HL-60 (cell line): ENCODE data around the gene VRK2.
A peak's percentile ranks its signal among the peaks of the same experiment; 100 is the strongest.

ENCODE experiments used
- DNase-seq, 2 experiments: peaks; one replicate each; pipeline ENCODE4 v3.0.0-alpha.2; 2010 to 2020; ENCODE audit warnings: low read depth in 1 of 2, low spot score in 1 of 2
- H3K27ac ChIP-seq: fragments of 250-450 bp; sonication (Bioruptor Pico); replicated peaks from 2 replicates; pipeline ENCODE4 v1.5.1; 2020; ENCODE audit warnings: mild to moderate bottlenecking, moderate library complexity
- H3K27me3 ChIP-seq: fragments of 250-450 bp; sonication (Bioruptor Pico); 2 replicates; pipeline ENCODE4 v1.5.1; 2021; ENCODE audit warnings: mild to moderate bottlenecking, moderate library complexity; ENCODE audit not compliant: insufficient read depth, poor library complexity, severe bottlenecking
- H3K4me3 ChIP-seq: replicated peaks from 2 replicates; pipeline ENCODE4 v1.5.1; 2011; ENCODE audit warnings: mild to moderate bottlenecking, control low read depth, low read length; ENCODE audit not compliant: insufficient read depth
- CTCF ChIP-seq: IDR thresholded peaks from one replicate; pipeline ENCODE4 v1.5.1; 2011; ENCODE audit warnings: low read length, control low read depth, inconsistent platforms; ENCODE audit not compliant: insufficient read depth
- GABPA ChIP-seq: IDR thresholded peaks from 2 replicates; pipeline ENCODE4 v1.6.1; 2012; ENCODE audit warnings: low read depth
- POLR2AphosphoS5 ChIP-seq: IDR thresholded peaks from 2 replicates; pipeline ENCODE4 v1.6.1; 2012; ENCODE audit warnings: low read depth
- REST ChIP-seq: IDR thresholded peaks from 2 replicates; pipeline ENCODE4 v1.6.1; 2012; ENCODE audit warnings: low read depth; ENCODE audit not compliant: insufficient replicate concordance
- SPI1 ChIP-seq: IDR thresholded peaks from 2 replicates; pipeline ENCODE4 v1.6.1; 2012; ENCODE audit warnings: low read depth, mild to moderate bottlenecking, borderline replicate concordance

The VRK2 gene

GRCh38 chr2:58027029-58027428 is 19.6 kb upstream of the VRK2 start:
- no peaks in the 10 kb centered on the region for H3K27me3 ChIP-seq
- H3K4me3 ChIP-seq: no peak overlapping the region
- no peak for TF ChIP-seq POLR2AphosphoS5
- TF ChIP-seq SPI1: no peak
- no peak for TF ChIP-seq REST
- no peak for TF ChIP-seq CTCF
- no peak for TF ChIP-seq GABPA
- H3K27ac ChIP-seq: no peak overlapping the region
- DNase-seq: no peak

- DNase-seq: no peak
- Histone ChIP-seq H3K4me3 (no peak overlapping the region), H3K27me3 (no peaks in the 10 kb centered on the region), H3K27ac (no peak overlapping the region)
- TF ChIP-seq POLR2AphosphoS5 (no peak), CTCF (no peak), GABPA (no peak), SPI1 (no peak), REST (no peak)
Measured at GRCh38 chr2:58030771-58031170, 15.8 kb upstream of the VRK2 start.

GRCh38 chr2:58032016-58032763 is 14.4 kb upstream of the VRK2 start:
- TF ChIP-seq SPI1: peak; percentile 98
- no peak for TF ChIP-seq CTCF
- TF ChIP-seq GABPA: no peak
- TF ChIP-seq REST: no peak
- TF ChIP-seq POLR2AphosphoS5: no peak
- no peak overlapping the region for H3K4me3 ChIP-seq
- no peak overlapping the region for H3K27ac ChIP-seq
- peak in 1 of 2 experiments; percentile 43 for DNase-seq
- no peaks in the 10 kb centered on the region for H3K27me3 ChIP-seq
